Tibial nerve (tissue), 4 donors: ENCODE data around the gene MRC1. TPM values are rescaled to one million over a fixed set of nuclear protein-coding genes. Genes with fewer than 3 reads are reported as not detected.

Experiments used
- DNase-seq, 2 donors: peaks; one replicate each; pipeline ENCODE4 v3.0.0-alpha.2; 2019; ENCODE audit warnings: low spot score in 2 of 2
- H3K27ac ChIP-seq, 4 donors: fragments of 200-600 bp; sonication (generic) in 3 of 4; one replicate each; pipeline ENCODE4 v1.5.1; 2017 to 2019; ENCODE audit warnings: mild to moderate bottlenecking in 1 of 4
- H3K27me3 ChIP-seq, 2 donors: fragments of 200-600 bp; sonication (generic) in 1 of 2; one replicate each; pipeline versions ENCODE4 v1.5.1 to v1.6.0; 2017 to 2019
- H3K36me3 ChIP-seq, 3 donors: fragments of 200-600 bp; sonication (generic); one replicate each; pipeline ENCODE4 v1.5.1; 2018 to 2019
- H3K4me1 ChIP-seq, 4 donors: fragments of 200-600 bp; sonication (generic) in 3 of 4; one replicate each; pipeline ENCODE4 v1.5.1; 2017 to 2019
- H3K4me3 ChIP-seq, 4 donors: fragments of 200-600 bp; sonication (generic) in 3 of 4; one replicate each; pipeline ENCODE4 v1.5.1; 2017 to 2019; ENCODE audit warnings: mild to moderate bottlenecking in 1 of 4, moderate library complexity in 1 of 4
- H3K9me3 ChIP-seq, 4 donors: fragments of 200-600 bp; sonication (generic) in 3 of 4; one replicate each; pipeline ENCODE4 v1.5.1; 2017 to 2019
- EP300 ChIP-seq, 2 donors: sonication (generic); formaldehyde crosslinking; IDR thresholded peaks; one replicate each; pipeline ENCODE4 v1.6.1; 2017; ENCODE audit warnings: antibody characterized with exemption in 2 of 2, mild to moderate bottlenecking in 1 of 2
- POLR2A ChIP-seq, 2 donors: fragments of 450-650 bp; IDR thresholded peaks; one replicate each; pipeline ENCODE4 v1.6.1; 2017; ENCODE audit warnings: antibody characterized with exemption in 2 of 2, mild to moderate bottlenecking in 2 of 2, moderate library complexity in 2 of 2
- WGBS, 2 donors: methylation state at CpG; one replicate each; pipeline ENCODE4 v1.1.5; 2018; 5-methylcytosine and 5-hydroxymethylcytosine counted together
- total RNA-seq, 4 donors: library from RNA; depleted of rRNA; stranded (reverse); fragments of >200 nt; gene quantifications; one replicate each; pipeline ENCODE4 v1.1.0, GENCODE V29; 2016
- TF ChIP-seq, protein P1 (sequence below), 5 experiments: fragments of 200-600 bp in 3 of 5; fragments of 450-650 bp in 2 of 5; sonication (generic) in 3 of 5; IDR thresholded peaks; one replicate each; pipeline ENCODE4 v1.5.1; 2016 to 2019; ENCODE audit warnings: antibody characterized with exemption in 5 of 5, mild to moderate bottlenecking in 3 of 5, moderate library complexity in 2 of 5

The MRC1 gene
- total RNA-seq, 4 donors from 2014 or later: 34.3 to 52.2 (median 44.8) TPM

GRCh38 chr10:17817316-17817715, 8.2 kb downstream of the MRC1 start:
- Histone ChIP-seq H3K27me3 (no peaks in the 10 kb centered on the region), H3K4me3 (no peak overlapping the region), H3K27ac (no peak overlapping the region), H3K9me3 (no peaks in the 10 kb centered on the region), H3K36me3 (no peaks in the 10 kb centered on the region), H3K4me1 (no peaks in the 10 kb centered on the region)
- TF ChIP-seq POLR2A (IDR thresholded peaks at IDR 0.05): no peak
- no peak for TF ChIP-seq EP300 (IDR thresholded peaks at IDR 0.05)
- TF ChIP-seq, protein P1, sequence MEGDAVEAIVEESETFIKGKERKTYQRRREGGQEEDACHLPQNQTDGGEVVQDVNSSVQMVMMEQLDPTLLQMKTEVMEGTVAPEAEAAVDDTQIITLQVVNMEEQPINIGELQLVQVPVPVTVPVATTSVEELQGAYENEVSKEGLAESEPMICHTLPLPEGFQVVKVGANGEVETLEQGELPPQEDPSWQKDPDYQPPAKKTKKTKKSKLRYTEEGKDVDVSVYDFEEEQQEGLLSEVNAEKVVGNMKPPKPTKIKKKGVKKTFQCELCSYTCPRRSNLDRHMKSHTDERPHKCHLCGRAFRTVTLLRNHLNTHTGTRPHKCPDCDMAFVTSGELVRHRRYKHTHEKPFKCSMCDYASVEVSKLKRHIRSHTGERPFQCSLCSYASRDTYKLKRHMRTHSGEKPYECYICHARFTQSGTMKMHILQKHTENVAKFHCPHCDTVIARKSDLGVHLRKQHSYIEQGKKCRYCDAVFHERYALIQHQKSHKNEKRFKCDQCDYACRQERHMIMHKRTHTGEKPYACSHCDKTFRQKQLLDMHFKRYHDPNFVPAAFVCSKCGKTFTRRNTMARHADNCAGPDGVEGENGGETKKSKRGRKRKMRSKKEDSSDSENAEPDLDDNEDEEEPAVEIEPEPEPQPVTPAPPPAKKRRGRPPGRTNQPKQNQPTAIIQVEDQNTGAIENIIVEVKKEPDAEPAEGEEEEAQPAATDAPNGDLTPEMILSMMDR (IDR thresholded peaks at IDR 0.05): no peak
- DNase-seq: no peak
- WGBS, 2 donors: 74 to 84% methylated on average over 1 of the region's 1 CpG

DNA sequence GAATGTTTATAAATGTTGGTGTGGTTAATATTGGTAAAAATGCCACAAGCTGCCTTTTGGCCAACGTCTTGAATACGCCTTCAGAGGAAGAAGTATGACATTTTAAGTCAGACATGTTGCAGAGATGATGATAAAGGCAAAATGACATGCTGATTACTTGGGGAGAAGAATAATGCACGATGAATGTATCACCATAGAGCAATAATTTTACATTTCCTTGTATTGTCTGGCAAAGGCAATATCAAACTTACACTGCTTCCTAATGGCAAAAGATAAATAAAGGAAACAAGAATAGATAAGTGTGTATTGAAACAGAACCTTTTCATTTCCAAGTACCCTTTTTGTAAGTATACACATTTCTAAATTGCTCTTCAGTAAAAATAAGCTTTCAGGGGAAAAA, 8.6 kb downstream of the MRC1 start:
- H3K27ac ChIP-seq: no peak overlapping the region
- WGBS, 2 donors: 78 to 81% methylated on average over 3 of the region's 3 CpGs

GRCh38 chr10:17819836-17820235, 10.7 kb downstream of the MRC1 start:
- Histone ChIP-seq H3K36me3 (no peaks in the 10 kb centered on the region), H3K4me3 (no peak overlapping the region), H3K9me3 (no peaks in the 10 kb centered on the region), H3K4me1 (no peaks in the 10 kb centered on the region), H3K27me3 (no peaks in the 10 kb centered on the region), H3K27ac (no peak overlapping the region)
- no peak for DNase-seq
- 60 to 66% methylated on average over 7 of the region's 7 CpGs for WGBS, 2 donors
- TF ChIP-seq, protein P1 (IDR thresholded peaks at IDR 0.05): no peak
- no peak for TF ChIP-seq EP300 (IDR thresholded peaks at IDR 0.05)
- TF ChIP-seq POLR2A (IDR thresholded peaks at IDR 0.05): no peak

More for the DNA sequence above, 8.6 kb downstream of the MRC1 start:
- TF ChIP-seq POLR2A (IDR thresholded peaks at IDR 0.05): no peak
- TF ChIP-seq, protein P1 (IDR thresholded peaks at IDR 0.05): no peak
- TF ChIP-seq EP300 (IDR thresholded peaks at IDR 0.05): no peak
- Histone ChIP-seq H3K4me1 (no peaks in the 10 kb centered on the region), H3K4me3 (no peak overlapping the region), H3K36me3 (no peaks in the 10 kb centered on the region), H3K9me3 (no peaks in the 10 kb centered on the region), H3K27me3 (no peaks in the 10 kb centered on the region)
- no peak for DNase-seq

DNA sequence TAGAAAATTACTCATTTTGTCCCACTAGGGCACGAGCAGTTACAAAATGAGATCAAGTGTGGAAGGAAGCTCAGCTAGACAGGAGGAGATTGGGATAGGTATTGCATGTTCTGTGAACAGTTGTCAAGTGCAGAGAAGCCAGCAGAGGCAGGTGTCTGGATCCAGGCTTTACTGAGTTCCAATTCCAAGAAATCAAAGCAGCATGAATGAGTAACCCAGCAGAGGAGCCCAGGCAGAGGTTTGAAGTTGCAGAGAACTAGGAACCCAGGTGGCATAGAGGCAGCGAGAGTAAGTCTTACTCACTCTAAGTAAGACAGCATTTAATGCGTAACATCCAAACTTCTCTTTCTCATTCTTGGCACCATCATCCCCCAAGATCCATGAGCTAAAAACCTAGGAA, 11.8 kb downstream of the MRC1 start:
- Histone ChIP-seq H3K36me3 (no peaks in the 10 kb centered on the region), H3K9me3 (no peaks in the 10 kb centered on the region), H3K4me1 (no peaks in the 10 kb centered on the region), H3K4me3 (no peak overlapping the region), H3K27me3 (no peaks in the 10 kb centered on the region), H3K27ac (no peak overlapping the region)
- WGBS, 2 donors: 75 to 83% methylated on average over 3 of the region's 3 CpGs
- TF ChIP-seq, protein P1 (IDR thresholded peaks at IDR 0.05): no peak
- TF ChIP-seq EP300 (IDR thresholded peaks at IDR 0.05) (no peak), POLR2A (IDR thresholded peaks at IDR 0.05) (no peak)
- no peak for DNase-seq

- 51 to 59% methylated on average over 1 of the region's 1 CpG for WGBS, 2 donors
- Histone ChIP-seq H3K4me1 (no peaks in the 10 kb centered on the region), H3K4me3 (no peak overlapping the region), H3K36me3 (no peaks in the 10 kb centered on the region), H3K27me3 (no peaks in the 10 kb centered on the region), H3K27ac (no peak overlapping the region), H3K9me3 (no peaks in the 10 kb centered on the region)
- TF ChIP-seq EP300 (IDR thresholded peaks at IDR 0.05): no peak
- no peak for TF ChIP-seq POLR2A (IDR thresholded peaks at IDR 0.05)
- TF ChIP-seq, protein P1 (IDR thresholded peaks at IDR 0.05): no peak
- no peak for DNase-seq
Observed at GRCh38 chr10:17821893-17822292, 12.7 kb downstream of the MRC1 start.
